ENCODE measurements around the gene RGL1.

The RGL1 gene

DNA sequence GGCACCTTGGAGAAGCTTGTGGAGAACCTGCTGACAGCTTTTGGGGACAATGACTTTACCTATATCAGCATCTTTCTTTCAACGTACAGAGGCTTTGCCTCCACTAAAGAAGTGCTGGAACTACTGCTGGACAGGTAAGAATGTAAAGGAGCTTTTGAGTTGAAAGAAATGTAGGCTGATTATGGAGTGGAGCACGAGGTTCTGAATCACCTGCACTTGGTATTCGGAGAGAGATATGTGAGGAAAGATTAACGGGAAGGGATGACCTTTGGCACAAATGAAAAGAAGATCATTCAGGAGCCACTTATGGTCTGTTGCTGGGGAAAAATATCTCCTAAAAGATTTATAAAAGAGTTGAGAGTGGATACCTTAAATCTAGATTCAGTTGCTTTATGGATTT is 42.7 kb downstream of the RGL1 start:
- no peak for TF ChIP-seq POLR2A (IDR thresholded peaks at IDR 0.05; ENCODE audit: low read depth, low read length)
- TF ChIP-seq TAF1 (IDR thresholded peaks at IDR 0.05; ENCODE audit: borderline replicate concordance, low read depth, low read length): no peak
- FAIRE-seq (no peak), DNase-seq (ENCODE audit: insufficient read length) (no peak)

DNA sequence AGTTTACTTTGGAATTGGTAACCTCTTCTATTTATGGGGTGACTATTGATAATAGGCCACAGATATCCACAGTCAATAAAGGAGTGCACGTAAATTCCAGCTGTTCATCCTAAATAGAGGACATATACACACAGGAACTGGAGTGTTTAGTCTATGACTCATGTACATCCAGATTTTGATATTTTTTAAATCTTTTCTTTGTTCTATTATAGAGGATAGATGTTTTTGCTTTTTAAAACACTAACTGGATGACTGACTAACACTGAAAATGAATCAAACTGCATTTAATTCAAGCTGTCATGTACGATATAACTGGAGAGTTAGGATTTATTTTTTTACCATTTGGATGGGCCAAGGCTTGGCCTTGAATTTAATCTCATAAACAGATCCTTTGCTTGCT is 45.9 kb downstream of the RGL1 start:
- FAIRE-seq (no peak), DNase-seq (ENCODE audit: insufficient read length) (no peak)
- TF ChIP-seq TAF1 (IDR thresholded peaks at IDR 0.05; ENCODE audit: borderline replicate concordance, low read depth, low read length) (no peak), POLR2A (IDR thresholded peaks at IDR 0.05; ENCODE audit: low read depth, low read length) (no peak), POLR2AphosphoS5 (IDR thresholded peaks at IDR 0.05; ENCODE audit: low read depth, low read length) (no peak)

DNA sequence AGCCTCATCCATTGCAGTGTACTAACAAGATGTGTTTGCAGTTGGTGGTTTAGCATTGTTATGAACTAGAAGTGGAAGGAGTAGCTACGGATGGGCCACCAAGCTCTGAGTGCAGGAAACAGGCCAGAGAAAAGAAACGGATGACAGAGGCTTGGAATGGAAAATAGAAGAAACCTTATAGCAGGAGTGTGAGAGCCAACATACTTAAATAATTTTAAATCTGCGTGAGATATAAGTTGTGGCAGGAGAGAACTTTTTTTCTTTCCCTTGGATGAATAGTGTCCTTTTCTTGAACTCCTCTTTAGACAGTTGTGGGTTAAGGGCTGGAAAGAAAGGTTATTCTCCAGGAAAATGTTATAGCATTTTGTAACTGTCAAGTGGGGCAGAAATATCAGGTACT is 54.2 kb downstream of the RGL1 start:
- FAIRE-seq: no peak
- TF ChIP-seq POLR2A (IDR thresholded peaks at IDR 0.05; ENCODE audit: low read depth, low read length) (no peak), POLR2AphosphoS5 (IDR thresholded peaks at IDR 0.05; ENCODE audit: low read depth, low read length) (no peak), TAF1 (IDR thresholded peaks at IDR 0.05; ENCODE audit: borderline replicate concordance, low read depth, low read length) (no peak)
- no peak for DNase-seq (ENCODE audit: insufficient read length)

DNA sequence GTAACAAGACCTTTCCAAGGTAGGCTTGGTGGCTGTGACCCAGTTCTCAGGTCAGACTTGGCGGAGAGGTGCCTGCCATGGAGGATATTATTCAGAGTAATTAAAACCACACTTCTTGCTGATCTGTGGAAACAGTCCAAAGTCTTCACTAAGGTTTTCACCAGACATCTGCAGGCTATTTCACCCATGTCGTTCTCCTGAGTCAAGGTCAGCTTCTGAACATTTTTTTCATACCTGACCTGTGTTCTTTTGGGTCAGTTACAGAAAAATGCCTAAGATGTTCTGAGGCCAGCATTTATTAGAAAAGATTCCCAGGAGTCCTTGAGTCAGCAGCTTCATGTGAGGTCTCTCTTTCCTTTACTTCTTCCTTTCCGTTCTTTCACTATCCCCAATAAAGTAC is 54.9 kb downstream of the RGL1 start:
- DNase-seq (ENCODE audit: insufficient read length) (no peak), FAIRE-seq (no peak)
- no peak for TF ChIP-seq POLR2AphosphoS5 (IDR thresholded peaks at IDR 0.05; ENCODE audit: low read depth, low read length)
- TF ChIP-seq POLR2A (IDR thresholded peaks at IDR 0.05; ENCODE audit: low read depth, low read length): no peak
- no peak for TF ChIP-seq TAF1 (IDR thresholded peaks at IDR 0.05; ENCODE audit: borderline replicate concordance, low read depth, low read length)

DNA sequence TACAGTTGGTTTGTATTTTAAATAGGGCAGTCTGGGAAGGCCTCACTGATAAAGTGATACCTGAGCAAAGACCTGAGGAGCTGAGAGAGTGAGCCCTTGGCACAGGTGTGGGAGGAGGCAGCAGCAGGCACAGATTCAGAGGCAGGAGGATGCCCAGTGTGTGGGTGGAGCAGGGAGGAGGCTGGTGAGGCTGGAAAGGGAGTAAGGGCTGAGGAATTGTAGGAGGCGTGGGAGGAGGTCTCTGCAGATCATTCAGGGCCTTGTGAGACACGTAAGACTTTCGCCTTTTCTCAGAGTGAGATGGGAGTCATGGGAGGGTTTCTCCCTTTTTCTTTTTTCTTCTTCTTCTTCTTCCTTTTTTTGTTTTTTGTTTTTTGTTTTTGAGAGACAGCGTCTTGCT is 58.0 kb downstream of the RGL1 start:
- TF ChIP-seq POLR2AphosphoS5 (IDR thresholded peaks at IDR 0.05; ENCODE audit: low read depth, low read length) (0 out of 2 replicates have a peak, but pooled peaks have one; percentile 32), POLR2A (IDR thresholded peaks at IDR 0.05; ENCODE audit: low read depth, low read length) (no peak), TAF1 (IDR thresholded peaks at IDR 0.05; ENCODE audit: borderline replicate concordance, low read depth, low read length) (no peak)
- FAIRE-seq (no peak), DNase-seq (ENCODE audit: insufficient read length) (no peak)

DNA sequence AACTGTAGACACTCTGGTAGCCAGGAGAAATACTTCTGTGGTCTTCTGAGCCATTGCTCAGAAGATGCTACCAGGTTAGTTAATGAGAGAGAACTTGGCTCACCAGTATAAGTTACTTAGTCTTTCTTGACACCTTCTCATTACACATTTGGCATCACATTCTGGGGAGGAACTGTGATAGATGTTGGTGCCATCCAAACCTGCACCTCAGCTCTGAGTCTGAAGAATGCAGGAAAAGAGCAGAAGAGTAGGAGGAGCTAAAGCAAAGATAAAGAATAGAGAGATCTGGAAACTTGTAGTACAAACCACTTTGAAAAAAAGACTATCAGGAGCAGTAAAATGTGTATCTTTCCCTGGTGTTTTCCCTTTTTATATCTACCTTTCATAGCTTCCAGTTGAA is 58.9 kb downstream of the RGL1 start:
- FAIRE-seq (no peak), DNase-seq (ENCODE audit: insufficient read length) (no peak)
- TF ChIP-seq POLR2AphosphoS5 (IDR thresholded peaks at IDR 0.05; ENCODE audit: low read depth, low read length) (0 out of 2 replicates have a peak, but pooled peaks have one; percentile 9), TAF1 (IDR thresholded peaks at IDR 0.05; ENCODE audit: borderline replicate concordance, low read depth, low read length) (no peak)

DNA sequence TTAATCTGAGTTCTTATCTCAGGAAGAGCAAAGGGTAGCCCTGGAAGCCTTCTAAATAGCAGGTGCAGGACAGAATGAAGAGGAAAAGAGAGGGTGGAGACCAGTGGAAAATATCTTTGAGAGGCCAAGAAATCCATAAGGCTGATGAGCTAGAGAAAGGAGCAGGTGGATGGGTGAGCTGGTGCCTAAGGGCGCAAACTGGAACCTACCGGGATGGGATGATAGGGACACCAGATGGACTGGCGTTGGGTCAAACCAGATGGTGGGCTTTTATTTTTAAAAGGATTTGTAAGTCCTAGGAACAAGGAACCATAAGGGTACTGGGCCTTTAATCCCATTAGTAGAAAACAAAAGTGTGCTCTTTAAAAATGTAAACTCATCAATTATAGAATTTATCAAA is 59.7 kb downstream of the RGL1 start:
- DNase-seq (ENCODE audit: insufficient read length): no peak
- FAIRE-seq: no peak
- TF ChIP-seq POLR2A (IDR thresholded peaks at IDR 0.05; ENCODE audit: low read depth, low read length) (no peak), POLR2AphosphoS5 (IDR thresholded peaks at IDR 0.05; ENCODE audit: low read depth, low read length) (no peak), TAF1 (IDR thresholded peaks at IDR 0.05; ENCODE audit: borderline replicate concordance, low read depth, low read length) (no peak)

DNA sequence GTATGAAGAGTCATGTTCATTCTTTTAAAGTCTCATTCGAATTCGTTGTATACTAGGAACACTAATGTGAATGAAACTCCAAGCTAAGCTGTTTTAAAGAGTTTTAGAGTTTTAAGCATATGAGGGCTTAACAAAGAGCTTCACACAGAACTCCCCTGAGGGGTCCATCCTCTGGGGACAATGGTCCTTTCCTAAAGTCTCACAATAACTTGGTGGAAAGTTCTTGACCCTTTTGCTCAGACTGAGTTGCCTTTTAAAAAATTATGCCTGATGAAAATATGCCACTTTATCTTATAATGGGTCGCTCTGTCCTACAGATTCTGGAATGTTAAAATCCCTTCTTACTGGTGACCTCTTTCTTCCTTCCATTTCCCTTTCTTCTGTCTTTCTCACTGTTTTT is 64.3 kb downstream of the RGL1 start:
- DNase-seq (ENCODE audit: insufficient read length): no peak
- no peak for TF ChIP-seq POLR2AphosphoS5 (IDR thresholded peaks at IDR 0.05; ENCODE audit: low read depth, low read length)
- no peak for TF ChIP-seq TAF1 (IDR thresholded peaks at IDR 0.05; ENCODE audit: borderline replicate concordance, low read depth, low read length)
- no peak for TF ChIP-seq POLR2A (IDR thresholded peaks at IDR 0.05; ENCODE audit: low read depth, low read length)
- no peak for FAIRE-seq

DNA sequence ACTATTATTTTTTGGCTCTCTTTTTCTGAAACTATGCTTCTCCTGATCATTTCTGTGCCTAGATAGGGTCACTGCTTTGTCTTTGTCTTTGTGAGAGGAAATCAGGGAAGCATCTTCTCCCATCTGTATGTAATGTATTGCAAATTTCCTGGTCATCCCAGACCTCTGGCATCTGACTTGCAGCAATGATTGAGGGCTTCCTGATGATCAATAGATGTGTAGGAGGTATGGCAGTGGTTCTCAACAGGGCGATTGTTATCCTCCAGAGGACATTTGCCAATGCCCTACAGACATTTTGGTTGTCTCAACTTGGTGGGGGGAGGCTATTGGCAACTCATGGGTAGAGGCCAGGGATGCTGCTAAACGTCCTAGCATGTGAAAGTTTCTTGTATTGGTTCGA is 64.7 kb downstream of the RGL1 start:
- no peak for DNase-seq (ENCODE audit: insufficient read length)
- TF ChIP-seq POLR2A (IDR thresholded peaks at IDR 0.05; ENCODE audit: low read depth, low read length) (no peak), TAF1 (IDR thresholded peaks at IDR 0.05; ENCODE audit: borderline replicate concordance, low read depth, low read length) (no peak), POLR2AphosphoS5 (IDR thresholded peaks at IDR 0.05; ENCODE audit: low read depth, low read length) (no peak)
- FAIRE-seq: no peak

DNA sequence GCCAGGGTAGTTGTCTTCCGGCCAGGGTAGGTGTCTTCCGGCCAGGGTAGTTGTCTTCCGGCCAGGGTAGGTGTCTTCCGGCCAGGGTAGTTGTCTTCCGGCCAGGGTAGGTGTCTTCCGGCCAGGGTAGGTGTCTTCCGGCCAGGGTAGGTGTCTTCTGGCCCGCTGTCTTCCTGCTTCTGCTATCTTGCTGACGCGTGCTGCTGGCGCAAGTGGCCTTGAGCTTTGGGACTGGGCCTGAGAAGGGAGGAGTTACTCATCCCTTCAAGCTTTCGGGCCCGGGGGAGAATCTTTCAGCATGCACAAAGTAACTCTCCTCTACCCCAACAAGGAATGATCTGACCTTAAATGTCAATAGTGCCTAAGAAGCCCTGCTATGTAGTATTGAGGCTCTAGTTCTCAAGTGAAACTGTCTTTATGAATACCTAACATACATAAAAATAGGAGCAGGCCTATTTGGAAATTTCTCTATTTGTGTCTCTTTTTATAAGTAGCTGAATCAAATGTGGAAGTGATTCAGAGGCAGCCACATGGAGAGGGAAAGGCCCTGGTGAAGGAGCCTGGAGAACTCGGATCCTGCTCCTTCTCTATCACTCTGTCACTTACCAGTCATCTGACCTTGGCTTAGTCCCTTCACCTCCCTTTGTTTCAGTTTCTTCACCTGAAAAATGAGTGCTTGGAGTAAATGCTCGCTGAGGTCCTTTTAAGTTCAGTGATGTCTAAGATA is 65.6 kb downstream of the RGL1 start:
- FAIRE-seq: no peak
- TF ChIP-seq POLR2A (IDR thresholded peaks at IDR 0.05; ENCODE audit: low read depth, low read length): no peak
- TF ChIP-seq POLR2AphosphoS5 (IDR thresholded peaks at IDR 0.05; ENCODE audit: low read depth, low read length): no peak
- TF ChIP-seq TAF1 (IDR thresholded peaks at IDR 0.05; ENCODE audit: borderline replicate concordance, low read depth, low read length): no peak
- DNase-seq (ENCODE audit: insufficient read length): no peak

DNA sequence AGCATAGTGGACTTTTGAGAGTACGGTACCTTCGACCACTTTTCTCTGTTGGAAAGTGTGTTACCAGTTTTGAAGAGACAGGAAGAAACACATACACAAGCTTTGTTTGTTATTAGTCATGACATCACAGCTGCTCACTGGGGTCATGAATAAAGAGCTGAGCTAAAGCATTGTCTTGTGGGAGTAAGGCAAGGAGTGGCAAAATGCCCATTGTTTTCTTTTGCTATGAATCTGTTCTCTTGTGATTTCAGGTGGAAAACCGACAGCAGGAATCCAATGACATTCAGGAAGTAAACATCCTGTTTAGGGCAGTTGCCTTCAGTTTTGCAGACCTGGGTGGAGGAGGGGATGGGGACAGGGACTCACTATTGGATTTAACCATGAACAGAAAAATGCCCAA is 66.2 kb downstream of the RGL1 start:
- FAIRE-seq: no peak
- TF ChIP-seq TAF1 (IDR thresholded peaks at IDR 0.05; ENCODE audit: borderline replicate concordance, low read depth, low read length) (no peak), POLR2A (IDR thresholded peaks at IDR 0.05; ENCODE audit: low read depth, low read length) (no peak), POLR2AphosphoS5 (IDR thresholded peaks at IDR 0.05; ENCODE audit: low read depth, low read length) (no peak)
- no peak for DNase-seq (ENCODE audit: insufficient read length)

DNA sequence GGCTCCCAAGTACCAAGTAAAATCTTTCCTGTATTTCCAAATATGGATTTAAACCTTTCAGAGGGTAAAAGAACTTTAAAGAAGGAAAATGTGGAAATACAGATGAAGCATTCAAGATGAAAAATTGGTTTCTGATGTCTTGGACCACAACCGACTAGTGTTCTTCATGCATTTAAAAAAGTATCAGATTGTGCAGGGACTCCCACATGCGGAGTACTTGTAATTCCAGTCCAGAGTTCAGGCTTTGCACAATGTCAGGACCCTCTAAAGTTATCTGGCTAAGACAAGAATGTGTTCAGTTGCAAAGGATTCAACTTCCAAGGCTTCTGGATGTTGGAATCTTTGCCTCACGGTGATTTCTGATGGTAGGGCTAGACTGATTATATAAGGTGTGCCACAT is 66.7 kb downstream of the RGL1 start:
- DNase-seq (ENCODE audit: insufficient read length): no peak
- no peak for TF ChIP-seq POLR2A (IDR thresholded peaks at IDR 0.05; ENCODE audit: low read depth, low read length)
- TF ChIP-seq POLR2AphosphoS5 (IDR thresholded peaks at IDR 0.05; ENCODE audit: low read depth, low read length): no peak
- no peak for TF ChIP-seq TAF1 (IDR thresholded peaks at IDR 0.05; ENCODE audit: borderline replicate concordance, low read depth, low read length)
- no peak for FAIRE-seq
